ENCODE results near the gene SLC14A1.

The SLC14A1 gene

DNA sequence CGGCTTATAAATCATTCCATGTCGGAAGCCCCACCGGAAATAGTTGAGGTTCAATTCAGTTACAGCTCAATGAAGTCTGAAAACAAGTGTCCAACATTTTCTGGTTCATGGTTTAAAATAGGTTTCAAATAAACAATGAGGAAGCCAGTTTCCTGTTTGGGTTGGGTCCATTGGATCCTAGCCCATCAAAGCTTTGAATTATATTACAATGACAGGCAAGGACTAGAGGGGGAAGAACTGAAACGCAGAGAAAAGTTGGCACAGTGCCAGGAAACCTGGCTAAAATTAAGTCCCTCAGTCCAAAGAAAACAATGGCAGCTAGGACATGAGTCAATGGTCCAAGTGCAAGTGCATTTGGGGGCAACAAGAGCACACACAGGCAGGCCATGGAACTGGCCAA lies 32.0 kb downstream of the SLC14A1 start:
- TF ChIP-seq YY1 (IDR thresholded peaks at IDR 0.05; ENCODE audit: low read depth): 0 out of 2 replicates have a peak, but pooled peaks have one; percentile 60
- TF ChIP-seq RAD21 (IDR thresholded peaks at IDR 0.05; ENCODE audit: low read depth): 0 out of 2 replicates have a peak, but pooled peaks have one; percentile 27
- peak; percentile 92 for TF ChIP-seq FOXM1 (IDR thresholded peaks at IDR 0.05; ENCODE audit: borderline replicate concordance, low read depth)
- TF ChIP-seq ZBTB7A (IDR thresholded peaks at IDR 0.05; ENCODE audit: low read depth): no peak; the same call in 1 of the 2 replicates
- TF ChIP-seq, protein P1, sequence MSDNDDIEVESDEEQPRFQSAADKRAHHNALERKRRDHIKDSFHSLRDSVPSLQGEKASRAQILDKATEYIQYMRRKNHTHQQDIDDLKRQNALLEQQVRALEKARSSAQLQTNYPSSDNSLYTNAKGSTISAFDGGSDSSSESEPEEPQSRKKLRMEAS (IDR thresholded peaks at IDR 0.05): peak; percentile 34
- TF ChIP-seq, protein P2, sequence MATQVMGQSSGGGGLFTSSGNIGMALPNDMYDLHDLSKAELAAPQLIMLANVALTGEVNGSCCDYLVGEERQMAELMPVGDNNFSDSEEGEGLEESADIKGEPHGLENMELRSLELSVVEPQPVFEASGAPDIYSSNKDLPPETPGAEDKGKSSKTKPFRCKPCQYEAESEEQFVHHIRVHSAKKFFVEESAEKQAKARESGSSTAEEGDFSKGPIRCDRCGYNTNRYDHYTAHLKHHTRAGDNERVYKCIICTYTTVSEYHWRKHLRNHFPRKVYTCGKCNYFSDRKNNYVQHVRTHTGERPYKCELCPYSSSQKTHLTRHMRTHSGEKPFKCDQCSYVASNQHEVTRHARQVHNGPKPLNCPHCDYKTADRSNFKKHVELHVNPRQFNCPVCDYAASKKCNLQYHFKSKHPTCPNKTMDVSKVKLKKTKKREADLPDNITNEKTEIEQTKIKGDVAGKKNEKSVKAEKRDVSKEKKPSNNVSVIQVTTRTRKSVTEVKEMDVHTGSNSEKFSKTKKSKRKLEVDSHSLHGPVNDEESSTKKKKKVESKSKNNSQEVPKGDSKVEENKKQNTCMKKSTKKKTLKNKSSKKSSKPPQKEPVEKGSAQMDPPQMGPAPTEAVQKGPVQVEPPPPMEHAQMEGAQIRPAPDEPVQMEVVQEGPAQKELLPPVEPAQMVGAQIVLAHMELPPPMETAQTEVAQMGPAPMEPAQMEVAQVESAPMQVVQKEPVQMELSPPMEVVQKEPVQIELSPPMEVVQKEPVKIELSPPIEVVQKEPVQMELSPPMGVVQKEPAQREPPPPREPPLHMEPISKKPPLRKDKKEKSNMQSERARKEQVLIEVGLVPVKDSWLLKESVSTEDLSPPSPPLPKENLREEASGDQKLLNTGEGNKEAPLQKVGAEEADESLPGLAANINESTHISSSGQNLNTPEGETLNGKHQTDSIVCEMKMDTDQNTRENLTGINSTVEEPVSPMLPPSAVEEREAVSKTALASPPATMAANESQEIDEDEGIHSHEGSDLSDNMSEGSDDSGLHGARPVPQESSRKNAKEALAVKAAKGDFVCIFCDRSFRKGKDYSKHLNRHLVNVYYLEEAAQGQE (IDR thresholded peaks at IDR 0.05; ENCODE audit: low read depth): peak; percentile 19; the same call in 1 of the 2 replicates
- peak; percentile 100 for TF ChIP-seq NFIC (IDR thresholded peaks at IDR 0.05)
- TF ChIP-seq, protein P3, sequence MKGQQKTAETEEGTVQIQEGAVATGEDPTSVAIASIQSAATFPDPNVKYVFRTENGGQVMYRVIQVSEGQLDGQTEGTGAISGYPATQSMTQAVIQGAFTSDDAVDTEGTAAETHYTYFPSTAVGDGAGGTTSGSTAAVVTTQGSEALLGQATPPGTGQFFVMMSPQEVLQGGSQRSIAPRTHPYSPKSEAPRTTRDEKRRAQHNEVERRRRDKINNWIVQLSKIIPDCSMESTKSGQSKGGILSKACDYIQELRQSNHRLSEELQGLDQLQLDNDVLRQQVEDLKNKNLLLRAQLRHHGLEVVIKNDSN (IDR thresholded peaks at IDR 0.05): no peak
- TF ChIP-seq TCF12 (IDR thresholded peaks at IDR 0.05; ENCODE audit: low read depth): peak; percentile 94
- no peak for TF ChIP-seq EGR1 (IDR thresholded peaks at IDR 0.05)
- 0 out of 2 replicates have a peak, but pooled peaks have one; percentile 4 for TF ChIP-seq CEBPB (IDR thresholded peaks at IDR 0.05)
- no peak for TF ChIP-seq TAF1 (IDR thresholded peaks at IDR 0.05; ENCODE audit: low read depth)
- no peak for TF ChIP-seq CREB1 (IDR thresholded peaks at IDR 0.05; ENCODE audit: low read depth)
- peak; percentile 74 for TF ChIP-seq TEAD4 (IDR thresholded peaks at IDR 0.05)
- TF ChIP-seq EP300 (IDR thresholded peaks at IDR 0.05; ENCODE audit: borderline replicate concordance): peak; percentile 94

DNA sequence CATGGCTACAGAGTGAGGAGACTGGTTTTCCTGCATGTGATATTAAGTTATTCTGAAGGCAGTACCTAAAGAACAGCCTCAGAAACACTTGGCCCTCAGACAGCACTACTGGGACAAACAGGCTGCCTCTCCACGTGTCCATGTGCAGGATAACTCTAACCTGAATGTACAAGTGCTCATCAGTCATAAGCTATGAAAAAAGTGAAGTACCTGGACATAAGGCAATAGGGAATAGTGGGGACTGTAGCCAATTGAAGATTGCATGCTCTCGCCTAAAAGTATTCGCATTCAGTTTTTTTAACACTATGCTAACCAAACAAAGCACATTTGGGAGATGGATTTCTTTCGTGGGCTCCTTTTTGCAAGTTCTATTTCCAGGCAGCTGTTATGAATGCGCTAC lies 33.0 kb downstream of the SLC14A1 start:
- TF ChIP-seq, protein P1 (IDR thresholded peaks at IDR 0.05): no peak
- TF ChIP-seq, protein P3 (IDR thresholded peaks at IDR 0.05): no peak
- TF ChIP-seq, protein P2 (IDR thresholded peaks at IDR 0.05; ENCODE audit: low read depth): no peak
- TF ChIP-seq RAD21 (IDR thresholded peaks at IDR 0.05; ENCODE audit: low read depth): no peak
- no peak for TF ChIP-seq TEAD4 (IDR thresholded peaks at IDR 0.05)
- no peak for TF ChIP-seq ZBTB7A (IDR thresholded peaks at IDR 0.05; ENCODE audit: low read depth)
- TF ChIP-seq EGR1 (IDR thresholded peaks at IDR 0.05): no peak

DNA sequence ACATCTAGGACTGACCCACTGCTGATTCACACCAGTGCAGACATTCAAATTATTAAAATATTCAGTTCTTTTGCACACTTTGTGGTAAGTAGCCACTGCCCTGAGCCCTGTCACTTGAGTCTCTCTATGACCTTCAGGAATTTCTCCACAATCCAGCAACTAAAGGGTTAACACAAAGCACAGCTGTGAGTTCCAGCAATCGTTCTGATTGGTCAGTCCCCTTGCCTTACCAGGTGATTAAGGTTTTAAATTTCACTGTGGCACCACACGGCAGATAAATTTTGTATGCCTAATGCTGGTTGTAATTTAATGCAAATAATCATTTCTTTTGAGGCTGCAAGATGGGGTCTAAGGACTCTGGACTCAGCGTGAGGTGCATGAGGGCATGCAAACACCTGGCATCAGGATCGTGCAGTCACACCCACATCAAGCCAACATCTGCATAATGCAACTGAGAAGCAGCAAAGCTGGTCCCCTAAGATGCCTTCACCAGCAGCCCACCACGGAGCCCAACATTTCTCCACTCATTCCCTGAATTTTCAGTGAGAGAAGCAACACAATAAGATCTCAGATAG lies 36.6 kb downstream of the SLC14A1 start:
- TF ChIP-seq RAD21 (IDR thresholded peaks at IDR 0.05; ENCODE audit: low read depth) (no peak), TAF1 (IDR thresholded peaks at IDR 0.05; ENCODE audit: low read depth) (no peak), ZBTB7A (IDR thresholded peaks at IDR 0.05; ENCODE audit: low read depth) (no peak), NFIC (IDR thresholded peaks at IDR 0.05) (no peak), CEBPB (IDR thresholded peaks at IDR 0.05) (0 out of 2 replicates have a peak, but pooled peaks have one; percentile 25), FOXM1 (IDR thresholded peaks at IDR 0.05; ENCODE audit: borderline replicate concordance, low read depth) (no peak), TCF12 (IDR thresholded peaks at IDR 0.05; ENCODE audit: low read depth) (peak; percentile 47; the same call in 1 of the 2 replicates), EP300 (IDR thresholded peaks at IDR 0.05; ENCODE audit: borderline replicate concordance) (peak; percentile 31; the same call in 1 of the 2 replicates), TEAD4 (IDR thresholded peaks at IDR 0.05) (peak; percentile 43; the same call in 1 of the 2 replicates), EGR1 (IDR thresholded peaks at IDR 0.05) (no peak), CREB1 (IDR thresholded peaks at IDR 0.05; ENCODE audit: low read depth) (no peak), YY1 (IDR thresholded peaks at IDR 0.05; ENCODE audit: low read depth) (no peak)
- TF ChIP-seq, protein P2 (IDR thresholded peaks at IDR 0.05; ENCODE audit: low read depth): no peak
- TF ChIP-seq, protein P1 (IDR thresholded peaks at IDR 0.05): 0 out of 2 replicates have a peak, but pooled peaks have one; percentile 48
- TF ChIP-seq, protein P3 (IDR thresholded peaks at IDR 0.05): no peak
